Stimulated activated CD4-positive, alpha-beta T cell treated with anti-CD3 and anti-CD28 coated beads, TNF-alpha, amount 100 ng/mL, for 48 hours (primary cell): Measurements from ENCODE around the gene ALX4.

Experiments used
- DNase-seq, 3 donors: peaks; one replicate each; pipeline ENCODE4 v3.0.0-alpha.2; 2020; ENCODE audit warnings: low read depth in 3 of 3

ALX4 gene

DNA sequence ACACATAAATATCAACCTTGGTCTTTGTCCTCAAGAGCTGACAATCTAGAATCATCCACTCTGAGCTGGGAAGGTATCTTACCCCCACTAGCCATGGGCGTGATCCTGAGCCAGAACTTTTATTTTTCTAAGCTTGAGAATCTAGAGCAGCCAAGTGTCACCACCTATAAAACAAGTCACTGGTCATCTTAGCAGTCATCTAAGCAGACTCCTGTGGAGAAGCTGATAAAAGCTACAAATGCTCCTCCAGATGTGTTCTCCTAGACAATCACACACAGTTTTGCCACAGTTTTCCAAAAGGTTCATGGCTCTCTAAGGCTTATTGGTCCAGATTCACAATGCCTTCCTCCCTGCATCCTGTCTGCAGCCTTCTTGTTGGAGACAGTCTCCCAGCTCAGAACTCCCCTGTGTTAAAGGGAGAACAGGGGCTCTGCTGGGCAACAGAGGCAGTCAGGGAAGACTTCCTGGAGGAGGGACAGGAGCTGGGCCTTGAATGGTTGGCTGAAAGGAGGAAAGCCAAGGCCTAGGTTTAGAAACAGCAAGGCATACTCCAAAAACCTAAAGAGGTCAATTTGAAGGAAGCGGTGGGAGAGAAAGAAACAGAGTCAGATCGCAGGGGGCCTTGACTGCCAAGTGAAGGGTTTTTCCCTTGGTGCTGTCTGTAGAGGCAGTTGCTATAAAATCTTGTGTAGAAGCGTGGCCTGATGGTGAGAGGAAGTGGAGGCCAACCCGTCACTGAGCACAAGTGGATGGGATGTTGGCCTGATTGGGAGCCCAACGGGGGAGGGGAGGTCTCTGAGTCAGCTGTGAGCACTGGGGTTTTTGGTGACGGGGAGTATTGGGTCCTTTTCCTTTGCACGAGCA, 42.0 kb downstream of the ALX4 start:
- no peak for DNase-seq

DNA sequence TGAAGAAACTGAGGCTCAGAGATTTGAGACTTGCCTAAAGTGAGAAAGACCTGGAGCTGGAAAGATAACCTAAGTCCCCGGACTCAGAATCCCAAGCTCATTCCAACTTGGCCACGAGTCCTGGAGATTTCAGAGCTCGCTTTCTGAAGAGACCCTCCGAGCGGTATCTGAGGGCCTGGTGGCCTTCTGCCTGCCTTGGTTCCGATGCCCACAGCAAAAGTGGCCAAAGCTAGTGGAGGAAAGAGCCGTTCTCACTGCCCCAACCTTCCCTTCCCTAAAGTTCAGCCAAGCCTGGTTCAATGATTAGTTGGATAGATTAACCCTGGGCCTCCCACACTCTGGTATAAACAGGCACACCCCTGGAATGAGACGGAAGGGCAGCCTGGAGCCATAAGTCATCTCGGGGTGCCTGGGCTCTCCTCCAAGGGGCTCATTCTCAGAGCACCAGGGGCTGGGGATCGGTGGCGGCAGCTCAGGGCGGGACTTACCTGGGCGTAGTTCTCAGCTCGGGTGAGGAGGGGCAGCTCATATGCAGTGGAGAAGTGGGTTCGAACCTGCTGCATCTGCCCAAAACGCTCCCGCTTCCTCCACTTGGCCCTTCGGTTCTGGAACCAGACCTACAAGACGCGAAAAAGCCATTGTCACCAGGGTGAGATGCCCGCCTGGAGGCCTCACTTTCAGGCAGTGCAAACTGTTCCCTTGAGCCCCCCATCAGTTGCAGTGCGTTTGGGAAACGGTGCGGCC, 42.8 kb downstream of the ALX4 start:
- no peak for DNase-seq

DNA sequence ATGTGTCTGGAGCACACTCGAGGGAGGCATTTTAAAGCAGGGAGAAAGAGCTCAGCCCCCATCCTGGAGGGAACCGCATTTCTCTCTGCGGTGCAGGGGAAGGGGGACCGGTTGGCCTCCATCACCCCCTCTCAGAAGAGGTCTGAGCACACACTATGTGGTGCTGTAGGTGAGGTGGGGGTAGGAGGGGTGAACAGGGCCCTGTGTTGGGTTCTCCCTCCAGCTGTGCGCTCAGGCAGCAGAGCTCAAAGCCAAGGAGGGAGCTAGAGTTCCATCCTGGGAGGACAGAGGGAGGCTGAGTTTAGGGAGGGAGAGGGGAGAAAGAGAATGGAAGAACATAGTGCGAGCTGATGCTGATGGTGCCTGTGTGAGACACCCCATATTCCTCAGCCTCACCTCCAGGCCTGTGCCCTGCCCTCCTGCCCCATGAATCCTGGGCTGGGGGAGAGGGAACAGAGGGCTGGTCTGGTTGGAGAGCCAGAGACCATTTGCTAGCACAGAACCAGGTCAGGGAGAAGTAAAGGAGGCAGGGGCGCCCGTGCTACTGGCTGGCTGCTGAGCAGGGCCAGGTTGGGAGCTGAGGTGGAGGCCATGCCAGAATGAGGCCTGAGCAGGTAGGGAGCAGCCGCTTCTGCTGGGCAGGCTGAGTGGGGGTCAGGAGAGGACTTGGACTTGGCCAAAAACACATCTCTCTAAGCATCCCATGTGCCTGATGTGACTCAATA, 43.7 kb downstream of the ALX4 start:
- DNase-seq: no peak

DNA sequence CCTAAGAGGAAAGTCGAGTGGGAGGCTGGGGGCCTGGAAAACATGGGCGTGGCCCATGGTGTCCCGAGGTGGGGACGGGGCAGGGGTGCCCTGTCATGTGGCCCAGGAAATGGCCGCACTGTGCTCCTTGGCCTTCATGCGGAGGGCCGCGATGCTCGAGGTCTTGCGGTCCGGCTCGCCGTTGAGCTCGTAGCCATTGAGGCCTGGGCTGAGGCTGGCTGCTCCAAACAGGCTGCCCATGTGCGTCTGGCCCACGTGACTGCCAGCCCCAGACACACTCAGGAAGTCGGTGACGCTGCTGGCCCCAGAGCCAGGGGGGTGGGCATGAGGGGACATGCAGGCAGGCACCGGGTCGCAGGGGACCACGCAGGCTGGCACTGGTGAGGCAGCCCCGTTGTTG, 45.2 kb downstream of the ALX4 start:
- DNase-seq: no peak

DNA sequence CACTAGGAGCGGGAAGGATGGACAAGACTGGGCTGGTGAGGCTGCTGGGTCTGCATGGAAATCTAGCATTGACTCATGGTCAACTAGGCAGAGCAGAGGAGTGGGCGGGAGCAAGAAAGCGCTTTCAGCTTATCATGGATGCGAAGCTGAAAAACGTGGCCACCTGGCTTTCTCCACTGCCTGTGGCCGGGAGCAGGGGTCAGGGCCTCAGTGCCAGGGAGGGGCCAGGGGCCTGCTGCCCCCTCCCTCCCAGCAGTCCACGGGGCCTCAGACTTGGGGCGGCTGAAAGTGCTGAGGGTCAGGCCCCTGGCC, 45.5 kb downstream of the ALX4 start:
- DNase-seq: no peak

DNA sequence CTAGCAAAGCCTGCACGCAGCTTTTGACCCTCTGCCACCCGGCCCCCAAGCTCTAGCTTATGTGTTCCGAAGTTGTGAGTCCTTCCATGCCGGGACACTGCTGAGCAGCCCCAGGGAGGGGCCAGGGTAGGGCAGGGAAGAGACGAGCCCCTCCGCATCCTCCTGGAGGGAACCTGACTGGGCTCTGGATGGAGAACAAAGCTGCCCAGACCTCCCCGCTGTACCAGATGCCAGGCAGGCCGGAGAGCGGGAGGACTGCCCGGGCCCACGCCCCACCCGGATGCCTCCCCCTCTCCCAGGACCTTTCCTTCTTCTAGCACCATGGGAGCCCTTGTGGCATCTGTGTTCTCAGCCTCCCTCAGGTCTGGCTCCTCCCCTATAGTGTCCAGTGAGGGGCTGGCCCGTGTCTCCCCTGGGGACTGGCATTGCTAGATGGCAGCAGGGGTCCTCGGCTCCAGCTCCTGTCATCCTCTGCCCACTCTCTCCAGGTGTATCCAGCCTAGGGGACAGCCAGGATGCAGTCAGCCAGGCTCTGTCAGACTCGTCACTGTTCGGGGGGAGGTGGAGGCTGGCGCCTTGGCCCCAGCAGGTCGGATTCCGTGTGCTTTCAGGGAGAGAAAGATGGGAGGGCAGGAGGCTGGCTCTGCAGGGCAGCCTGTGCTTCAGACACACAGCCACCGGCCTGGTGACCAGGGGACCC, 46.1 kb downstream of the ALX4 start:
- DNase-seq: no peak

DNA sequence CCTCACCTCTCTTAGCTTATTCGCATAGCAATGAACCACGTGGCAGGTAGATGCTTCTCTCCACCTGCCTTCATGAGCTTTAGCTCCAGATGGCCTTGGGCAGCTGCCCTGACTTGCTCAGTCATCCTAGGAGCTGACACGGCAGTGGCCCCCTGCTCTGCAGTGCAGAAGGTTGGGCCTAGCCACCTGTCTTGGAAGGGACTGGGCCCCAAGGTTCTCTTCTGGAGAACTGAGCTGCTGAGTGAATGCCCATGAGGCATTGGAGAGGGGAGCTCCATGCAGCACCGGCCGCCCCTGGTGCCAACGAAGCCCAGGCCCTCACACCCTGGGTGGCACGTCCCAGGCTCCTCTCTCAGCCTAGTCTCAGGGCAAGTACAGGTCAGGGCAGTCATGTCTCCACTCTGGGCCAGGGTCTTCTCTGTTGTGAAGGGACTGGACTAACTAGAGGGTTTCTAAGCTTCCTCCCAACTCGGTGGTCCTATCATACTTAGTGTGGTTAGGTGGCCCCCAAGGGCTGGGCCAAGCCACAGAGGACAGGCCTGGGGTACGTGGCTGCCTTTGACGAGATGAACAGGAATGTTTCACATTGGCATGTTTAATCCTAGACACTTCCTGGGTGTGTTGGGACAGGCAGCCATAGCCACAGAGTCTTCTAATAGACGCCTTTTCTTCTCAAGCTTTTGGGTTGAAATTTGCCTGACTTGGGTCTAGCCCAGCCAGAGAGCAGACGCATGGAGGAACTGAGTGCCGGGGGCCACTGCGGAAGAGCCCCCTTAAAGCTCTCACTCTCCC, 47.9 kb downstream of the ALX4 start:
- no peak for DNase-seq

DNA sequence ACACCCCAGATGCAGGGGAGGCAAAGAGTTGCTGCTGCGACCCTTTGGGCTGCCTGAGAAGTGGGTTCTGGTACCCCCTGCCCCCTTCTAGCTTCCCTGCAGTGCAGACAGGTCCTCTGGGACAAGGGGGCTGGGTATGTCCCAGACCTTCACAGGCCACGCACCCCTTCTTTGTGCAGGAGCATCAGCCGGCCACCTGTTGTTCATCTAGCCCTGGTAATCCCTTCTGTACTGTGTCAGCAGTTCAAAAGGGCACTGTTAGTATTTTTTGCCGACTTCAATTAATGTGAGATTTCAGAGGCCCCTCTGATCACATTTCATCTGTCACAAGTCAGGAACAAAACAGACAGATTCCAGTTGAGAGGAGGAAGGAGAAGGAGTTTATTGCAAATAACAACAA, 49.9 kb downstream of the ALX4 start:
- DNase-seq: no peak

DNA sequence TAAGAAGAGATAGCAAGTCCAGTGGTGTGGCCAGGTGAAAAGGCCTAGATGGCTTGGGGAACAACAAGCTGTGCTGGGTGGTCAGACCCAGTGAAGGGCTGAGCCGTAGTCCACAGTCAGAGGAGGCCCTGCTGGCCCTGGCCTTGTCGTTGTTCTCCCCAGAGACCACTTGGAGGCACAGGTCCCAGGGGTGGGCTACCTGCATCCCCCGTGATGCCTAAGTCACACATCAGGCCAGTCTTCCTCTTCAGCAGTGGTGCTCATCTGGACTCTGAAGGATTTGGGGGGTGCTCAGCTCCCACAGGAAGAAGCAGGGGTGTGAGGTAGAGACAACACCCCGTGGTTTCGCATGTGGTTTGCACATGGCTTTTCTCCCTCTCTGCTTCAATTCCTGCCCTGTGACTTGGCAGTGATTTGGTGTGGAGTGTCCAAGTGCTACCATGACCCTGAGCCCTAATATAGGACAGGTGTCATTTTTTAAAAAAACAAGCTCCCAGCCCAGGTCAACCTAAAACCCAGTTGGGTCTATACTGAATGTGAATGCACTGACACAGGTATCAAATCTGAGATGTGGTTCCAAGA, 51.0 kb downstream of the ALX4 start:
- no peak for DNase-seq

DNA sequence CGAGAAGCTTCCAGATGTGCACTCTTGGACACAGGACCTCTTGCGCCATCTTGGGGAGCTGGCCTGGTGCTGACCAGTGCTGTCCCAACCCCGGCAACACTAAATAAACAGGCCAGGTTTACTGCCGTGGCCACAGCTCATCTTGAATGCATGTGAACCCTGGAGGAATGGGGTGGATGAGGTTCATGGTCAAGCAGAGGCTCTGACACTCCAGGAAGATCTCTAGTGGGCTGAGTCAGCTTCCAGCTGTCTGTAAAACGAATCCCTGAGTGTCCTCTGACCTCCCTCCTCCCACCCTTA, 51.8 kb downstream of the ALX4 start:
- DNase-seq: no peak

DNA sequence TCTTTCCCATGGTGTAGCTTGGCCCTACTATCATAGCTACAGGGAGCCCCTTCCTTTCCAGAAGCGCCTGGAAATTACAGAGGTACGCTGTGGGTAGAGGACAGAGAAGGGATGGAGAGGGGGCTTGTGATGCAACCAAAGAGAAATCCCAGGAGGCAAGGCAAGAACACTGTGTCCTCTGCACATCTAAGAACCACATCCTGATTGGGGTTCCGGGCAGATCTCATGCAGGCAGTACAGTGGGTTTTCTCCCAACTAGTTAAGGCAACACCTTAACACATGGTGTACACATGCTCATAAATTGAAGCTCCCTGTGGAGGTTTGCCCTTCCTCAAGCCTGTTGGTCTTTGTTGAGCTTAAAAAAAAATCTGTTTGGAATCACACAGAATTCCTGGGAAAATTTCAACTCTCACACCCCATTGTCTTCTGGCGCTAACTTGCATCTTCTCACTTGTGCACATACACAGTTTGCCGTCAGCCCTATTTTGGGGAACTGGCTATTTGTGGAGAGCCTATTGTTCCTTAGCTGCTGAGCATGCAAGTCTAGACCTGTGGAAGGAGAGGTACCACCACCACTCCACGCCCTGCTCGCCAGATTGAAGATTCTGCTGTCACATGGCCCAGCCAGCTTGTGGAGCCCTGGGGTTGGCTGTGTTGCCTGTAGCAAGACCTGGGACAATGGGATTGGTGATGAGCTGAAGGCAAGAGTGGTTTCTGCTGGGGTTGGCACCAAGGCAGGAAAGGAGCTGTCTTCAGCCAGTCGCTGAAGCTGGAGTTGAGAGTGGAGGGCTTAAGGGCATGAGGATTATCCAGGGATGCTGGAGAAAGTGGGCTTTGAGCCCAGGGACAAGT, 52.4 kb downstream of the ALX4 start:
- DNase-seq: no peak

DNA sequence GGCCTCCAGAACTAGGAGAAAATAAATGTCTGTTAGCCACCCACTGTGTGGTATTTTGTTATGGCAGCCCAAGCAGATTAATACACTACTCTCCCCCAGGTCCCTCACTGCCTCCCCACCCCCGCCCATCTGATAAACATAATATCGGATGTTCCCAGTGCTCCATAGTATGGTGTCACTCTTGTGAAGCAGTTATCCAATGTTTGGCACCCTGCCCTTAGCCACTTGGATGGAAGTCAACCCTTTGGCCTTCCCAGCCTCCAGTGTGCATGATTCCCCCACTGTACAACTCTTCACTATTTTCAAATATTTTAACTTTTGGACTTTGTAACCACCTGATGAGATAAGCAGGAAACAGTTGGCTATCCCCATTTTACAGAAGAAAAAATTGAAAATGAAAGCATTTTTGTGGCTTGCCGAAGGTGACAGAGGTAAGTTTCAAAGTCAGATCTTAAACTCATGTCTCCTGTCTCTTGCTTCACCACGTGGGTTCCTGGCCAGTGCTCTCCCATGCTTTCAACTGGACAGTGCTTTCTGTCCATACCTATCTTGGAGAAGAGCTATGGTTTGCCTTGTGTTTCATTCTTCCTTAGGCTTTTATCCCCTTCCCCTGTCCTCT, 53.2 kb downstream of the ALX4 start:
- no peak for DNase-seq

DNA sequence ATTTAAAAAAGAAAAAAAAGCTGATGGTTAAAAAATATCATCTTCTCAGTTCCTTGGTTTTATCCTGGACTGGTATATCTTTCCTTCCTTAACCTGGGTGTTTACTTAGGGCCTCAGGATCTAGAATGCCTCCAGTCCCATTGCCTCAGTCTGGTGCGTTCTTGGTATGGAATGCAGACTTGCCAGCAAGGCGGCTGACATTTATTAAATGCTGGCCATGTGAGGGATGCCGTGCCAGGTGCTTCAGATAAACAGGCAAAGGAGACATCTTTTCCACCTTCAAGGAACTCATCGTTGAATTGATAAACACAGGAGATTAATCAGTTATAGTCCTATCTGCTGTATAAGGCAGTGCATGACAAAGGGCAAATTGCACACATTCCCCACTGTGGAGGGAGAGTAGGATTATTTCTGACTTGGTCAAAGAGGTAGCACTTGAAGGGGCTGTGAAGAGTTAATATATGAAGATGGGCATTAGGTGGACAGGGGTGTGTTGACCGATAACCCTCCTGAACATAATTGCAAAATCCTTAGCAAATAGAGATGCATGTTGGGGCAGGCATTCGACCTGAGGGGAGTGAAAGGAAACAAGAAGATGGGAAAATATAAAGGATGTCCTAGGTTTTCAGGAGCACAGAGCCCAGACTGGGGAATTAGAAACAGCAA, 54.4 kb downstream of the ALX4 start:
- DNase-seq: no peak

DNA sequence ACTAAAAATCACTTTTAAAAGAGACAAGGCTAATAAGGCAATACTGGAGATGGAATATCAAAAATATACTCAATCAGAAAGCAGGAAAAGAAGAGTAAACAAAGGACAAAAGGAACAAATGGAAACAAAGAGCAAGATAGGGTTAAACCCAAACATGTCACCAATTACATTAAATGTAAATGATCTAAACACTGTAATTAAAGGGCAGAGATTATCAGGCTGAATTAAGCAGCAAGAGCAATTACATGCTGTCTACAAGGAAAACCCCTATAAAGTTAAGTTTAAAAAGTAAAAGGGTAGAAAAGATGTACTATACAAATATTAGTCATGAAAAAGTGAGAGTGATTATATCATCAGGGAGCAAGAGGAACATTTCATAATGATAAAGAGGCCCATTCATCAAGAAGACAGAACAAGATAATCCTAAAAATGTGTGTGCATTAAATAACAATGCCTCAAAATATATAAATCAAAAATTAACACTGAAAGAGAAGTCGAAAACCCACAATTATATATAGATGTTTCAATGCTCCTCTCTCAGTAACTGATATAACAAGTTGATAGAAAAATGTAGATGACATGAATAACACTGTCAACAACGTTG, 56.8 kb downstream of the ALX4 start:
- DNase-seq: no peak

DNA sequence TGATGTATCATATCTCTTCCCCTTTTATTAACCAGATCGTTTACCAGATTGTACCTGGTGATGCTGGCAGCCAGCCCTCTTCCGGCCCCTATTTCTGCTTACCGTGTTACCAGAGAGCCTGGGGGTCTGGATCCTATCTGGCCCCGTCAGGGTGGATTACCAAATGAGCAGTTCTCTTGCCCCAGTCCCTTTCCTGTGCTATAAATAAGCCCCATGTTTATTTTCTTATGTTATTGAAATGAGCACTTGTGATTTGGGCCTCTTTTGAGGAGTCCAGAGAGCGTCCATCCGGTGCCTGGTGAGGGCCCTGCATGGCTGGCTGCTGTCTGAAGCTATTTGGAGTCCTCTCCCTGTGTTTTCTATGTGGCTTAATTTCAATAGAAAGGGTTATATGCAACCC, 59.5 kb downstream of the ALX4 start:
- DNase-seq: no peak

DNA sequence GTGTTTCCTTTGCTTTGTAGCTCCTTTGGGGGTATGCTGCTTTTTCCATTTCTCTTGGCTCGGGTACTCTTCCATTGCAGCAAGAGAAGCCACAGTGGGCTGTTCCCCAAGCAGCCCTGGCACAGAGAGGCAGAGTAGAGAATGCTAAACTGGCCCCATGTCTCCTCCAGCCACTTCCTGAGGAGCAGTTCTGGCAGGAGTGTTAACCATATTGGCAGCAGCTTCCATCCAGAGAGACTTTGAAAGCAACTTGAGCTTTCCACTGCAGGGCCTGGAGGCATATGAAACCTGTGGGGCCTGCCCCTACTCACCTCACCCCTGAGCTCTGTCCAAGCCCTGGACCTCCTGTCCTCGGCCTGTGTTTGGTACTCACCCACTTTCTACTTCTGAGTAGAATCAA, 61.8 kb downstream of the ALX4 start:
- DNase-seq: no peak

DNA sequence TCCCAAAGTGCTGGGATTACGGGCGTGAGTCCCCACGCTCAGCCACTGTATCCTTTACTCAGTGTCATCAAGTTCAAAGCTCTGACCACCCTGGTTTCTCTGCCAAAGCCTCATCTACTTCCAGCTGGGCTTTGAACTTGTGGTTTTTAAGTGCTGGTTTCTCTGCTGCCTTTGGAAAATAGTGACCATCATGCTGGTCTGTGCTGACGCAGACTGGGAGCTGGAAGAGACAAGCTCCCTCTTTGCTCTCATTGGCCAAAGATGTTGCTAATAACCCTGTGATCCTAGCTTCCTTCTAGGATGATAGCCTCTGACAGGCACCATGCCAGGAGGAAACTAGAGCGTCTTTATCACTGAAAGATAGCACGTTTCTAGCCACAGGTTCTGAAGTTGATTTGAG, 62.4 kb downstream of the ALX4 start:
- no peak for DNase-seq

DNA sequence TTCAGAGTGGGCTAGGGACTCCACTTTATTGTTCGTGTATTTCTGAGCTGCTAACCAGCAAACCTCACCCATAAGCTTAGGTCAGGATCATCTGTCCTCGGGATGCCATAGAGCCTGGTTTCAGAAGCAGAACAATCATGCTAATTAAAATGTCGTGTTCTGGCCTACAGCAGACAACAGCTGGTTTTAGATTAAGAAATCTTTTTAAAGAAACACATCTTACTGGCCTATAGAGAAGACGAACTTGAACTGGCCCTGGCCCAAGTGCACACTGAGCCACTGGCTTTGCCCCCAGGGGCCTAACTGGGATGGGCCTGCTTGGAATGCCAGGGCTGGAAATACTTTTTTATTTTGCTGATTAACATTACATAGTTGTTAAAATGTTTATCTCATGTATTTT, 63.2 kb downstream of the ALX4 start:
- no peak for DNase-seq
